ENCODE data around the gene OTOP3.

OTOP3 gene

DNA sequence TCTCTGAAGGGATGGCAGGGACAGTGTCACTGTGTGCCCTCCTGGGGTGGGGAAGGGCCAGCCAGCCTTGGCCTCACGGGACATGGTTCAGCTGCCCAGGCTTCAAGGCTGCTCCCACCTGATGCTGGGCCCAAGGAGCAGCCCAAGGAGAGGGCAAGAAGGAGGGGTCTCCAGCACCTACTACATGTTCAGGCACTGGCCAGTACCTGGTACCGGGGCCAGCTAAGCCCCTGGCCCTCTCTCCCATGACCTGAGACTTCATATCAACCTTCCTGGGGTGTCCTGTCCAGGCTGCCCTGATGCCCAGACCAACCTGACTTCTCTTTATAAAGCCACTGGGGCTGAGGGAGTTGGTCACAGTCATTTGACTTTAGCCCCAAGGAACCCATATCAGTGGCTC, 13.9 kb upstream of the OTOP3 start:
- H3K27ac Mint-ChIP-seq: no peak overlapping the region
- H3K27me3 Mint-ChIP-seq: peaks cover 64% of the 10 kb centered on the region
- H3K4me1 Mint-ChIP-seq (ENCODE audit: low read depth): peaks cover 46% of the 10 kb centered on the region
- intact Hi-C loops (cut with micrococcal nuclease): no loop called here
- H3K36me3 Mint-ChIP-seq (ENCODE audit: low read depth): no peaks in the 10 kb centered on the region
- no peak overlapping the region for H3K4me3 Mint-ChIP-seq
- no peaks in the 10 kb centered on the region for H3K9me3 Mint-ChIP-seq

DNA sequence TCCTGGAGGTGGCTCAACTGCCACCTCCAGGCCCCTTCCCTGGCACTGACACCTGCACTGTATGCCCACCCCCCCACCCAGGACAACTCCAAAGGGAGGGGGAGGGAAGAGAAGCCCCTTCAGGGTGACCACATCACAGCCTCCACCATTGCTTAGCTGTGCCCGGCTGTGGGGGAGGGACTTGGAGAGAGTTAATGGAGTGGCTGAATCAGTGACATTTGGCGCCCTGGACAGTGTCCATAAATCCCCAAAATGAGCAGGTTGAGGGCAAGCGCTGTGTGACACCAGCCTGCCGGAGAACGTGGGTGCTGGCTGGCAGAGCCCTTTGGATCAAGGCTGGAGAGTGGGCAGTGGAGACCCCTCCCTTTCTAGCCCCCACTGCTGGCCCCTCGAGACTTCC, 13.5 kb upstream of the OTOP3 start:
- intact Hi-C loops (cut with micrococcal nuclease): no loop called here
- Mint-ChIP-seq H3K36me3 (ENCODE audit: low read depth) (no peaks in the 10 kb centered on the region), H3K9me3 (no peaks in the 10 kb centered on the region), H3K27me3 (peaks cover 68% of the 10 kb centered on the region), H3K4me1 (ENCODE audit: low read depth) (peaks cover 42% of the 10 kb centered on the region), H3K4me3 (no peak overlapping the region), H3K27ac (no peak overlapping the region)

DNA sequence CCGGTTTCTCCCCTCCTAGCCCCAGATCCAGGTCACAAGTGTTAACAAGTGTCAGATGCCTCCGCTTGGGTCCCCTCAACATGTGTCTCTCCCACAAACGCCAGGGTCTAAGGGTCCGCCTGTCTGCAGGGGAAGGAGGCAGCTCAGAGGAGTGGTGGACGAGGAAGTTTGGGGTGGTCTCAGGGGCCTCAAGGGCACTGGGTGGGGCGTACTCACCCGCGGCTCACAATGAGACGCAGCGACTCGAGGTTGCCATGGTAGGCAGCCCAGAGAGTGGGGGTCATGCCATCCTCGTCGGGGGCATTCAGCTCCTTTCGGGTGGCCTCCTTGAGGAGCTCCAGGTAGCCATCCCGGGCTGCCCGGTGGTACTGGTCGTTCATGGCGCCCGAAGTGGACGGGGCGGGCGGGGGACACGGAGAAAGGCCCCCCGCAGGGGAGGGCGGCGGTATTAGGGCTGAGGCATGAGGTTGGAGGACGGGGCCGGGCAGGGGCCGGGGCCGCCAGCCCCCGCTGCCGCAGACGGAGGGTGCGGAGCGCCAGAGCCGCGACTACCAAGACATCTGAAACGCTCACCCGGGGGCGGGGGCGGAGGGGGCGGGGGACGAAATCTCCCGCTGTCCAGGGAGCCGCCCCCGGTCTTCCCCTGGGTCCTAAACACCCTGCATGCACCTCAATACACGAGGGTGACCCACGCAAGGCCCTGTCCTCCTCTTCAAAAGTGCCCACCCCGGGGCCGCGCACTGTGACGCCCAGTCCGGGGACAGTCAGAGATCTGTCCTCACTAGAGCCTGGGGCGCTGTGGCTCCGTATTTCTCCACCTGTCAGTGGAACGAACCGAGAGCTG, 12.8 kb upstream of the OTOP3 start, which contains the start of gene USH1G:
TSS of gene USH1G (minus strand) at position 562 of the 844 bp plus-strand sequence. CDS start at position 380, 182 bp downstream.
- intact Hi-C loops (cut with micrococcal nuclease): loop anchor here (1.0 kb wide), 1 partner anchor 35 kb away; no protein-coding TSS in a partner anchor
- H3K4me1 Mint-ChIP-seq (ENCODE audit: low read depth): peaks cover 42% of the 10 kb centered on the region
- H3K4me3 Mint-ChIP-seq: peak within 1 kb of the TSS; percentile 67
- H3K27me3 Mint-ChIP-seq: peaks cover 75% of the 10 kb centered on the region
- no peaks in the 10 kb centered on the region for H3K9me3 Mint-ChIP-seq
- H3K27ac Mint-ChIP-seq: peak within 1 kb of the TSS; percentile 58
- H3K36me3 Mint-ChIP-seq (ENCODE audit: low read depth): no peaks in the 10 kb centered on the region

DNA sequence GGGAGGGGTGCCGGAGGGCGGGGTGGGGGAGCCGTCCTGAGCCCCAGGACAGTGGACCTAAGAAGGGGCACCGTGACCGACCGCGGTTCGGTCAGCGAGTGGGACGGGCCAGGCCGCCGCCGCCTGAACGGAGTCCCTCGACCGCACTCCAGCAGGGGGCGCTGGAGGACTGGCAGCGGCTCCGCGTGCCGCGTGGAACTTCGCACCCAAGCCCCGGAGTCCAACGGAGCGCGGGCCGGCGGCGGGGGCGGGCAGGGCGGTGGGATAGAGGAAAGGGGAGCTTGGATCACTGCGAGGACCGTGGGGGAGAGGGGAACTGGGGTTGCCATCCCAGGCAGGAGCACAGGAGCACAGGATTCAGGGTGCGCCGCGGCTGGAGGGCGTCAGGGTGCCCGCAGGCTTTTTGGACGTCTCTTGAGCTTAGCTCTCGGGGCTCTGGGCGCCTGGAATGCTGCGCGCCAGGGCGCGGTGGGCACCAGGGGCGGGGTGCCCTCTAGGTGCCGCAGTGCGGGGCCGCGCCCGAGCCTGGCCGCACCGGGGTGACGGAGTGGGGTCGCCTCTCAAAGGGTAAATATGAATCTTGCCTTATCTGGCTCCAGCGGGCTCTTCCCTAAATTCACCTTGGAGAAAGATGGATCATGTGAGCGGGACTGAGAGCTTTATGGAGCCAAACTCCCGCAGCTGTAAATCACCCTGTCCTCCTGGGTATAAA, 12.0 kb upstream of the OTOP3 start:
- intact Hi-C loops (cut with micrococcal nuclease): loop anchor here (1.0 kb wide), 1 partner anchor 35 kb away; no protein-coding TSS in a partner anchor
- H3K4me3 Mint-ChIP-seq: peak overlapping the region; percentile 67
- peaks cover 80% of the 10 kb centered on the region for H3K27me3 Mint-ChIP-seq

DNA sequence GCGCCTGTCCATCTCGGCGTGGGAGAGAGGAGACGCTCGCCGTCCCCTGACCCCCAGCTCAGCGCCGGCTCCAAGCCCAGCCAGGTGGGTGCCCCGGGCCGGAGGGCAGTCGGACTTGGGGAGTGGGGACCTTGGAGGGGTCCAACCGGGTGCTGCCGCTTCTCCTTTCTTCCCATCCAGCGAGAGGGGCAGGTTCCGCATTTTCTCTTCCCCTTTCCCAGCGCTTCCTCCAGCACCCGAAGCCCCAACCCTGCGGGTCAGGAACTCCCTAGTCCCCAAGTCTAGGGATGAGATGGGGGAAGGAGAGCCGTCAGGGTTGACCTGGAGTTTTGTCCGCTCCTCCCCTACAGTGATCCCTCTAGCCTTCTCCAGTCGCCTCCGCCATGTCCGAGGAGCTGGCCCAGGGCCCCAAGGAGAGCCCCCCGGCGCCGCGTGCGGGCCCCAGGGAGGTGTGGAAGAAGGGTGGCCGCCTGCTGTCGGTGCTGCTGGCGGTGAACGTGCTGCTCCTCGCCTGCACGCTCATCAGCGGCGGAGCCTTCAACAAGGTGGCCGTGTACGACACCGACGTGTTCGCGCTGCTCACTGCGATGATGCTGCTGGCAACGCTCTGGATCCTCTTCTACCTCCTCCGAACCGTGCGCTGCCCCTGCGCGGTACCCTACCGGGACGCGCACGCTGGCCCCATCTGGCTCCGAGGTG, 11.3 kb upstream of the OTOP3 start, which contains the start of gene OTOP2:
TSS of gene OTOP2 (plus strand) at position 24 of the 699 bp plus-strand sequence. CDS start at position 384, 360 bp downstream.
- Mint-ChIP-seq H3K36me3 (ENCODE audit: low read depth) (no peaks in the 10 kb centered on the region), H3K27me3 (peaks cover 82% of the 10 kb centered on the region)
- intact Hi-C loops (cut with micrococcal nuclease): no loop called here

More for the DNA sequence above, 12.0 kb upstream of the OTOP3 start:
- no peaks in the 10 kb centered on the region for H3K9me3 Mint-ChIP-seq
- H3K36me3 Mint-ChIP-seq (ENCODE audit: low read depth): no peaks in the 10 kb centered on the region
- H3K4me1 Mint-ChIP-seq (ENCODE audit: low read depth): peaks cover 39% of the 10 kb centered on the region
- H3K27ac Mint-ChIP-seq: peak overlapping the region; percentile 58

DNA sequence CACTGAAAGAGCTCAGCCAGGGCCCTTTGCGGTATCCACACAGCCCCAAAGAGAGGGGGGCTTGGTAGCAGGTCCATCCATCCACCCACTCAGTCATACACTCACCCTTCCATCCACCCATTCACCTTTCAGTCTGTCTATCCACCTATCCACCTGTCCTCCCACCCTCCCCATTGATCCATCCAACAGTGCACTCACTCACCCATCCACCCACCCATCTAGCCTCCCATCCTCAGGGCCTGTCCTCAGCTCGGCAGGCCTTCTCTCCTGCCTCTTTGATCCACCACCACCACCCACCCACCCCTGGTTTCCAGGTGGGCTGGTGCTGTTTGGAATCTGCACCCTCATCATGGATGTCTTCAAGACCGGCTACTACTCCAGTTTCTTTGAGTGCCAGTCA, 10.5 kb upstream of the OTOP3 start:
- Mint-ChIP-seq H3K9me3 (no peaks in the 10 kb centered on the region), H3K4me3 (no peak overlapping the region)

More for the DNA sequence above, 11.3 kb upstream of the OTOP3 start, which contains the start of gene OTOP2:
- no peaks in the 10 kb centered on the region for H3K9me3 Mint-ChIP-seq
- peak within 1 kb of the TSS; percentile 58 for H3K27ac Mint-ChIP-seq
- peaks cover 39% of the 10 kb centered on the region for H3K4me1 Mint-ChIP-seq (ENCODE audit: low read depth)
- H3K4me3 Mint-ChIP-seq: peak within 1 kb of the TSS; percentile 67

DNA sequence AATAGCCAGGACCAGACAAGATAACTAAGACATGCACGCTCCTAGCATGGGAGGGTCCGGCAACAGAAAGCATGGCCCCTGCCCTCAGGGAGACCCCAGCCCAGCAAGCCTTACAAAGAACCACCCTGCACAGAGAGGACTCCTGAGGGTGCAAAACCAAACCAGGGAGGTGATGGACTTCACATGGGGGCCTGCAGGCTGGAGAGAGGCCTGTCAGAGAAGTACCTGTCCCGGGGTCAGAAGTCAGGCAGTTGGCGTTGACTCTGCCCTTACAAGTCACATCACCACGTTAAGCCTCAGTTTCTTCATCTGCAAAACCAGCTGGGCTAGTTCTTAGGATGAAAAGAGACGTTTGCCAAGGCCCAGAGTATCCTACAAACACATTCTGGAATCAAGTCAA, 6.9 kb upstream of the OTOP3 start:
- intact Hi-C loops (cut with micrococcal nuclease): no loop called here
- H3K4me1 Mint-ChIP-seq (ENCODE audit: low read depth): peaks cover 44% of the 10 kb centered on the region
- no peak overlapping the region for H3K27ac Mint-ChIP-seq
- no peak overlapping the region for H3K4me3 Mint-ChIP-seq
- H3K27me3 Mint-ChIP-seq: peaks cover 81% of the 10 kb centered on the region
- no peaks in the 10 kb centered on the region for H3K9me3 Mint-ChIP-seq
- H3K36me3 Mint-ChIP-seq (ENCODE audit: low read depth): no peaks in the 10 kb centered on the region

More for the DNA sequence above, 10.5 kb upstream of the OTOP3 start:
- intact Hi-C loops (cut with micrococcal nuclease): no loop called here
- Mint-ChIP-seq H3K27me3 (peaks cover 78% of the 10 kb centered on the region), H3K36me3 (ENCODE audit: low read depth) (no peaks in the 10 kb centered on the region), H3K4me1 (ENCODE audit: low read depth) (peaks cover 41% of the 10 kb centered on the region), H3K27ac (no peak overlapping the region)

DNA sequence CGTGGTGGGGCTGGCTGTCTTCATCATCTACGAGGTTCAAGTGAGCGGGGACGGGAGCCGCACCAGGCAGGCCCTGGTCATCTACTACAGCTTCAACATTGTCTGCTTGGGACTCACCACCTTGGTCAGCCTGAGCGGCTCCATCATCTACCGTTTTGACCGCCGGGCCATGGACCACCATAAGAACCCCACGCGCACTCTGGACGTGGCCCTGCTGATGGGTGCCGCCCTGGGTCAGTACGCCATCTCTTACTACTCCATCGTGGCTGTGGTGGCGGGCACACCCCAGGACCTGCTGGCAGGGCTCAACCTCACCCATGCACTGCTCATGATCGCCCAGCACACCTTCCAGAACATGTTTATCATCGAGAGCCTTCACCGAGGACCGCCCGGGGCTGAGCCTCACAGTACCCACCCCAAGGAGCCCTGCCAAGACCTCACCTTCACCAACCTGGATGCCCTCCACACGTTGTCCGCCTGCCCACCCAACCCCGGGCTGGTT, 5.1 kb upstream of the OTOP3 start:
- H3K36me3 Mint-ChIP-seq (ENCODE audit: low read depth): no peaks in the 10 kb centered on the region
- peaks cover 85% of the 10 kb centered on the region for H3K27me3 Mint-ChIP-seq
- intact Hi-C loops (cut with micrococcal nuclease): no loop called here
- no peaks in the 10 kb centered on the region for H3K9me3 Mint-ChIP-seq
- H3K4me3 Mint-ChIP-seq: no peak overlapping the region
- peaks cover 26% of the 10 kb centered on the region for H3K4me1 Mint-ChIP-seq (ENCODE audit: low read depth)
- H3K27ac Mint-ChIP-seq: no peak overlapping the region

DNA sequence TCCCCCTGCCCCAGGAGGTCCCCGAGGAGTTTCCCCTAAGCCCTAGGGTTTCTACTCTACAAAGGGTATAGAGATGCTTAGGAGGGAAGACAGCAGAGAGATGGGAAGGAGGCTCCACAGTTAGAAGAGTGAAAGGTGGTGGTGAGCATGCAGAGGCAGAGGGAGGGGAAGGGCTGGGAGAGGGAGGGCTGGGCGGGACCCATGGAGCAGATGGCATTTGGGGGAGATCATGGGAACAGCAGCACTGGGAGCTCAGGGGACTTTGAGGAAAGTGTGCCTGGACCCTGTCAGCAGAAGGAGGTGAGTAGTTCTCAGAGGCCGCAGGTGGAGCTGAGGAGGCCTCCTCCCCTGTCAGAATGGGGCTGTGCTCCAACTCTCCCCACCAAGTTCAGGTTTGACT, 650 bp upstream of the OTOP3 start:
- H3K27me3 Mint-ChIP-seq: peaks cover 91% of the 10 kb centered on the region
- no peaks in the 10 kb centered on the region for H3K36me3 Mint-ChIP-seq (ENCODE audit: low read depth)
- no peak overlapping the region for H3K27ac Mint-ChIP-seq
- H3K4me1 Mint-ChIP-seq (ENCODE audit: low read depth): peaks cover 22% of the 10 kb centered on the region
- intact Hi-C loops (cut with micrococcal nuclease): no loop called here
- H3K9me3 Mint-ChIP-seq: no peaks in the 10 kb centered on the region
- H3K4me3 Mint-ChIP-seq: no peak overlapping the region

DNA sequence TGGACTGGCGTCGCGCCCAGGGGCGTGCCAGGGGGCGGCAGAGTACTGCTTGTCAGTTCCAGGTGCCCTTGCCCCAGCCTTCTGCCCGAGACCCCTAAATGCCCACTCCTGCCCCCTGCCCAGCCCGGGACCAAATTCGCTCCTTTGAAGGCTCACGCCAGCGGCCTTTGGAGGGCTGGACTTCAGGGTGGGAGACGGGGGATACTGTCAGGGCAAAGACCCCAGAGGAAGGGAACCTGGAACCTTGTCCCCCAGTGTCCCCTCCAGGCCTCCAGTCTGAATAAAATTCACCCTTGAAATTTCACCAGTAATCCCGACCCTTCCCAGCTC, 737 bp downstream of the OTOP3 start:
- H3K36me3 Mint-ChIP-seq (ENCODE audit: low read depth): no peaks in the 10 kb centered on the region
- intact Hi-C loops (cut with micrococcal nuclease): no loop called here
- H3K27ac Mint-ChIP-seq: no peak overlapping the region

DNA sequence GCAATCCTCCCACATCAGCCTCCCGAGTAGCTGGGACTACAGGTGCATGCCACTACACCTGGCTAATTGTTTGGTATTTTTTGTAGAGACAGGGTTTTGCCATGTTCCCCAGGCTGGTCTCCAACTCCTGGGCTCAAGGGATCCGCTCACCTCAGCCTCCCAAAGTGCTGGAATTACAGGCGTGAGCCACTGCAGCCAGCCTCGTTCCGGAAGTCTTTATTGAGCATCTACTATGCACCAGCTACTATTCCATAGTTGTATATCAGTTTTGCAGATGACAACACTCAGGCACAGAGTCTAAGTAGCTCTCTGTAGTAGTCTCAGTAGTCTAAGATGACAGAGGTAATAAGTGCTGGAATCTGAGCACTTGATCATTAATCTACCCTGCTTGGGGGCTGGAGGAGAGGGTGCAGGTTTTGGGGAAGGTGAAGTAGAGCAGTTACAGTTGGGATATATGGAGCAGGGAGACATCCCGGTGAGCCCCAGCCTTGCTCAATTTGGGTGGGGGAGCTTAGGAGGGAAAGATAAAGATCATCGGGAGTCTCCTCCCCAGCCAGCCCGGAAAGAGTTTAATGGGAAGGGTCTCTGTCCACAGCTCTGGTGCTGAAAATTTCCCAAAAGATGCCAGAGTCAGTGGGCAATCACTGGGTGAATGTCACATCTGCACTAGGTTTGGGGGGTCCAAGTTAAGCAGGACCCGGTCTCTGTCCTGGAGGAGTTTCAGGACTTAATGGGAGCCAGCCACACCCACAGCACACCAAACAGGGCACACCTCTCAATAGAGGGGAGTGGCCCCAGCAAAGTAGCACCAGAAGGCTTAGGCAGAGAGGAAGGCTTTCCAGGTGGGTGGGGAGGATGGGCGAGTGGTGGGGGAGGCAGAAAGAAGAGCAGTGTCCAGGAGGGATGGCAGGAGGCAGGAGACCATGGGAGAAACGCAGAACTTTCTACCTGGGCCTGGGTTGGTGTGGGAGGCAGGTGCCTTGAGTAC, 1.7 kb downstream of the OTOP3 start:
- Mint-ChIP-seq H3K27me3 (peaks cover 95% of the 10 kb centered on the region), H3K4me1 (ENCODE audit: low read depth) (peaks cover 5% of the 10 kb centered on the region), H3K4me3 (no peak overlapping the region), H3K9me3 (no peaks in the 10 kb centered on the region), H3K27ac (no peak overlapping the region), H3K36me3 (ENCODE audit: low read depth) (no peaks in the 10 kb centered on the region)
- intact Hi-C loops (cut with micrococcal nuclease): no loop called here

More for the DNA sequence above, 737 bp downstream of the OTOP3 start:
- no peaks in the 10 kb centered on the region for H3K9me3 Mint-ChIP-seq
- H3K27me3 Mint-ChIP-seq: peaks cover 90% of the 10 kb centered on the region
- H3K4me1 Mint-ChIP-seq (ENCODE audit: low read depth): peaks cover 8% of the 10 kb centered on the region
- H3K4me3 Mint-ChIP-seq: no peak overlapping the region

DNA sequence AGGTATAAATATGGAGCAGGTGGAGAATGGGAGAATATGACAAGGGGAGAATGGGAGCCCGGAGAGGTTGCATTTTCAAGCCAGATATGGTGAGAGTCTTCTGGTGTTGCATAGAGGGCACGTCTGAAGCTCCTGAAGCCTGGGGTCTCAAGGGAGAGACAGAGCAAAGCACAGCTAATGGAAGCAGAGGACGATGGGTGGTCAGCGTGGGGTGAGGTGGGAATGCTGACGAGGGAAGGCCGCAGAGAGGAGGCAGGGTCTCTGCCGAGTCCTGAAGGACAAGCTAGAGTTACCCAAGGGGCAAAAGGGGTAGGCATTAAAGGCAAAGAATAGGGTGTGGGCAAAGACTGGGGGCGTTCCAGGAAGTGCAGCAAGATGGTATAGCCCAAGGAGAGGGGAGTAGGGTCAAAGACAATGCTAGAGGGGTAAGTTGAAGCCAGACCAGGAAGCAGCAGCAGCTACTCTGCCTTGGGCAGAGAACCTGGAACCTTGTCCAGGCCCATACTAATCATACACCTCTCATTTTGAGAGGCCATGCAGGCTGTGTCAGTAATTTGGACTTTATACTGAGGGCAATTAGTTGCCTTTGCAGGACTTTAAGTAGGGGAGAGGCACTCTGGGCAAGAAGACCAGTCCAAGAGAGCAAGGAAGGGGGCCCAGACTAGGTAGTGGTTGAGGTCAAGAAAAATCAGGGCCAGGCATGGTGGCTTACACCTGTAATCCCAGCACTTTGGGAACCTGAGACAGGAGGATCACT, 2.7 kb downstream of the OTOP3 start:
- Mint-ChIP-seq H3K4me3 (no peak overlapping the region), H3K36me3 (ENCODE audit: low read depth) (no peaks in the 10 kb centered on the region), H3K27ac (no peak overlapping the region), H3K9me3 (no peaks in the 10 kb centered on the region), H3K27me3 (peaks cover 94% of the 10 kb centered on the region), H3K4me1 (ENCODE audit: low read depth) (peaks cover 5% of the 10 kb centered on the region)
- intact Hi-C loops (cut with micrococcal nuclease): no loop called here

All from dendritic cell treated with granulocyte-macrophage colony-stimulating factor and Interleukin-4, amounts not matched to agents 40 ng/mL and 50 ng/mL, for 4 days (primary cell).